Hepatocyte (in vitro differentiated cells): ENCODE results near the gene GPX7.

Experiments
- EZH2phosphoT487 ChIP-seq: fragments of 200-600 bp; sonication (generic); IDR thresholded peaks from one replicate; pipeline ENCODE4 v1.6.1; 2018; ENCODE audit warnings: antibody characterized with exemption, mild to moderate bottlenecking, low read depth, moderate library complexity; ENCODE audit not compliant: unreplicated experiment, severe bottlenecking
- TF ChIP-seq, protein P1 (sequence below): fragments of 200-600 bp; sonication (generic); IDR thresholded peaks from 2 replicates; pipeline ENCODE4 v1.5.1; 2016; ENCODE audit warnings: antibody characterized with exemption, mild to moderate bottlenecking; ENCODE audit not compliant: poor library complexity

DNA sequence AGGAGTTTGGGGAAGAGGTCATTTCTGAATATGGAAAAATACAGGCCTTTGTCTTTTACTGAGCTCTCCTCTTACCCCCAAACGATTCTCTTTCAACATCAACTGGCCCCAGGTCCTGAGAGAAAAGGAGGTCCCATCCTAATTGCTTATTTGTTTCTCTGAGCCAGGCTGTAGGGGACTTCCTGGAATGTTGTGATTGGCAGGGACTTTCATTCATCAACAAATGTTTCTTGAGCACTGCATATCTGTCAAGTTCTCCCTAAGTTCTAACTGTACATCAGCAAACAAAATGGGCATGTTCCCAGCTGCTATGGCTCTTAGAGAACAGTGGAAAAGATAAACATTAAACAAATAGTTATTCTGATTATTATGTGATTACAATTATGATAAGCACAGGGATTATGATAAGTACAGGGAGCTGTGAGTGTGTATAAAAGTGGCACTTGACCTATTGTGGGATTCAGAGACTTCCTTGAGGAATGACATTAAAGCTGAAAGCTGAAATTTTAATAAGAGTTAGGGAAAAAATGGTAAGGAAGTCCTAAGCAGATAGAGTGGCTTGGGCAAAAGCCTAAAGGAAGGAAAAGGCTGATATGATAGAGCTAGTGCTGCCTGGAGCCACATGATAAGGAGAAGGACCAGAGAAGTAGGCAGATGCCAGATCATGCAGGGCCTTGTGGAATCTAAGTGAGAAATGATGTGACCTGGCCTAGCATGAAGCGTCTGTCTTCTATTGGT is 11.6 kb downstream of the GPX7 start:
- TF ChIP-seq, protein P1, sequence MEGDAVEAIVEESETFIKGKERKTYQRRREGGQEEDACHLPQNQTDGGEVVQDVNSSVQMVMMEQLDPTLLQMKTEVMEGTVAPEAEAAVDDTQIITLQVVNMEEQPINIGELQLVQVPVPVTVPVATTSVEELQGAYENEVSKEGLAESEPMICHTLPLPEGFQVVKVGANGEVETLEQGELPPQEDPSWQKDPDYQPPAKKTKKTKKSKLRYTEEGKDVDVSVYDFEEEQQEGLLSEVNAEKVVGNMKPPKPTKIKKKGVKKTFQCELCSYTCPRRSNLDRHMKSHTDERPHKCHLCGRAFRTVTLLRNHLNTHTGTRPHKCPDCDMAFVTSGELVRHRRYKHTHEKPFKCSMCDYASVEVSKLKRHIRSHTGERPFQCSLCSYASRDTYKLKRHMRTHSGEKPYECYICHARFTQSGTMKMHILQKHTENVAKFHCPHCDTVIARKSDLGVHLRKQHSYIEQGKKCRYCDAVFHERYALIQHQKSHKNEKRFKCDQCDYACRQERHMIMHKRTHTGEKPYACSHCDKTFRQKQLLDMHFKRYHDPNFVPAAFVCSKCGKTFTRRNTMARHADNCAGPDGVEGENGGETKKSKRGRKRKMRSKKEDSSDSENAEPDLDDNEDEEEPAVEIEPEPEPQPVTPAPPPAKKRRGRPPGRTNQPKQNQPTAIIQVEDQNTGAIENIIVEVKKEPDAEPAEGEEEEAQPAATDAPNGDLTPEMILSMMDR: no peak
- no peak for TF ChIP-seq EZH2phosphoT487
